K562 (cell line): ENCODE results near the gene CORO2A. TPM values are rescaled to one million over a fixed set of nuclear protein-coding genes. Genes with fewer than 3 reads are reported as not detected.
A peak's percentile ranks its signal among the peaks of the same experiment; 100 is the strongest.

ENCODE experiments used
- ATAC-seq: fragments of 200-7000 bp; cut with Tn5 transposase; 3 replicates; pipeline ENCODE4 v1.9.1; 2020; ENCODE audit warnings: moderate library complexity
- BruUV-seq: library from RNA; stranded (reverse); fragments of 400-500 nt; replicated peaks from 2 replicates; lab custom pipeline; 2021; lab: Mats Ljungman, UMichigan
- CTCF ChIA-PET: fragments of 300-600 bp; formaldehyde crosslinking; extraction: SDS; loops from one replicate; lab custom pipeline; 2021; ENCODE audit warnings: low intra/inter-chr PET ratio; lab: Yijun Ruan, JAX
- POLR2A ChIA-PET: fragments of 300-600, 350-650 bp; sonication (Branson Sonifier 250); formaldehyde crosslinking; extraction: SDS; loops from one replicate; lab custom pipeline; 2021; ENCODE audit warnings: antibody characterized with exemption, inconsistent platforms; lab: Yijun Ruan, JAX
- DNase-seq, 4 experiments: peaks; one replicate each; pipeline versions ENCODE4 v3.0.0 to v3.0.0-alpha.2; 2011 to 2018; ENCODE audit warnings: low spot score in 3 of 4, mixed read lengths in 3 of 4; ENCODE audit errors: extremely low read depth in 1 of 4
- FAIRE-seq: peaks from 2 replicates; lab custom pipeline; 2011; peaks lifted over from hg19 to GRCh38; lab: Jason Lieb, UNC
- H2AFZ ChIP-seq: 2 replicates; pipeline ENCODE4 v1.6.0; 2011; ENCODE audit warnings: low read depth, low read length, control low read depth, inconsistent platforms
- H3K27ac ChIP-seq: fragments of 200-600 bp; 3 replicates; pipeline ENCODE4 v1.8.0; 2011; ENCODE audit warnings: low read depth, mild to moderate bottlenecking, control low read depth, inconsistent platforms, low read length, moderate library complexity, mixed read lengths; ENCODE audit errors: extremely low read depth
- H3K27me3 ChIP-seq, 2 experiments: fragments of 300-600 bp in 1 of 2; 2 replicates in 1 of 2; 3 replicates in 1 of 2; pipeline versions ENCODE4 v1.6.0 to v1.8.0; 2011; ENCODE audit warnings: inconsistent platforms in 2 of 2, low read length in 2 of 2, mild to moderate bottlenecking in 1 of 2, mixed read lengths in 1 of 2, moderate library complexity in 1 of 2; ENCODE audit not compliant: control insufficient read depth in 2 of 2, insufficient read depth in 2 of 2
- H3K36me3 ChIP-seq: fragments of 300-600 bp; 3 replicates; pipeline ENCODE4 v1.8.0; 2011; ENCODE audit warnings: mild to moderate bottlenecking, low read length, inconsistent platforms; ENCODE audit not compliant: control insufficient read depth, insufficient read depth
- H3K4me1 ChIP-seq, 2 experiments: fragments of 200-600 bp in 1 of 2; replicated peaks in 1 of 2; 2 replicates in 1 of 2; 3 replicates in 1 of 2; pipeline versions ENCODE4 v1.5.1 to v1.8.0; 2011; ENCODE audit warnings: inconsistent platforms in 2 of 2, low read length in 2 of 2, mild to moderate bottlenecking in 1 of 2, mixed read lengths in 1 of 2, moderate library complexity in 1 of 2; ENCODE audit not compliant: control insufficient read depth in 2 of 2, insufficient read depth in 2 of 2
- H3K4me2 ChIP-seq: 2 replicates; pipeline ENCODE4 v1.6.1; 2011; ENCODE audit warnings: low read length, control low read depth, inconsistent platforms, mixed read lengths; ENCODE audit not compliant: insufficient read depth
- H3K4me3 ChIP-seq: fragments of 200-600 bp; sonication (generic), shearing (Covaris generic); 2 replicates; pipeline ENCODE4 v1.5.1; 2016; ENCODE audit warnings: control low read depth, inconsistent platforms
- H3K79me2 ChIP-seq: fragments of 200-600 bp; 3 replicates; pipeline ENCODE4 v1.8.0; 2011; ENCODE audit warnings: low read length, inconsistent platforms; ENCODE audit not compliant: control insufficient read depth, insufficient read depth
- H3K9ac ChIP-seq, 2 experiments: 2 replicates each; pipeline versions ENCODE4 v1.6.0 to v1.6.1; 2011; ENCODE audit warnings: low read depth in 2 of 2, low read length in 2 of 2, control low read depth in 1 of 2, inconsistent platforms in 1 of 2, mild to moderate bottlenecking in 1 of 2, mixed read lengths in 1 of 2; ENCODE audit not compliant: insufficient read depth in 1 of 2
- H3K9me1 ChIP-seq: one replicate; pipeline ENCODE4 v1.6.0; 2011; ENCODE audit warnings: inconsistent platforms, mild to moderate bottlenecking, low read length, moderate library complexity; ENCODE audit not compliant: control insufficient read depth, insufficient read depth
- H3K9me3 ChIP-seq: replicated peaks from 2 replicates; pipeline ENCODE4 v1.5.1; 2011; ENCODE audit warnings: low read depth, low read length, inconsistent platforms; ENCODE audit not compliant: control insufficient read depth, insufficient read depth
- H4K20me1 ChIP-seq: replicated peaks from 2 replicates; pipeline ENCODE4 v1.6.1; 2011; ENCODE audit warnings: low read length, inconsistent platforms, mixed read lengths; ENCODE audit not compliant: control insufficient read depth, insufficient read depth
- ARID1B ChIP-seq: fragments of 450-650 bp; IDR thresholded peaks from 2 replicates; pipeline ENCODE4 v1.6.1; 2016; ENCODE audit warnings: antibody characterized with exemption, mild to moderate bottlenecking, inconsistent platforms
- ATF1 ChIP-seq, 2 experiments: fragments of 450-650 bp in 1 of 2; IDR thresholded peaks; 2 replicates each; pipeline ENCODE4 v1.6.1; 2016; ENCODE audit warnings: missing compliant biosample characterization in 1 of 2, missing genetic modification characterization in 1 of 2
- CBFA2T2 ChIP-seq: fragments of 450-650 bp; conservative IDR thresholded peaks from 2 replicates; pipeline ENCODE4 v1.6.1; 2017; ENCODE audit warnings: mild to moderate bottlenecking
- CBFA2T3 ChIP-seq: fragments of 450-650 bp; IDR thresholded peaks from 2 replicates; pipeline ENCODE4 v1.6.1; 2017
- CBX5 ChIP-seq: IDR thresholded peaks from 2 replicates; pipeline ENCODE4 v1.6.1; 2014; ENCODE audit warnings: low read depth, borderline replicate concordance
- CTBP1 ChIP-seq: fragments of 450-650 bp; IDR thresholded peaks from 2 replicates; pipeline ENCODE4 v1.6.1; 2016; ENCODE audit warnings: borderline replicate concordance
- DLX4 ChIP-seq: fragments of 250-450 bp; sonication (Bioruptor Pico); IDR thresholded peaks from 2 replicates; pipeline ENCODE4 v1.6.1; 2021; ENCODE audit warnings: mild to moderate bottlenecking
- DPF2 ChIP-seq: fragments of 450-650 bp; IDR thresholded peaks from 2 replicates; pipeline ENCODE4 v1.6.1; 2016
- EP300 ChIP-seq: IDR thresholded peaks from 2 replicates; pipeline ENCODE4 v1.6.1; 2012; ENCODE audit warnings: low read length, improper control_type of control experiment
- MTA2 ChIP-seq: fragments of 450-650 bp; IDR thresholded peaks from 2 replicates; pipeline ENCODE4 v1.6.1; 2016; ENCODE audit warnings: low read depth
- NFIC ChIP-seq: fragments of 450-650 bp; IDR thresholded peaks from 2 replicates; pipeline ENCODE4 v1.6.1; 2017; ENCODE audit warnings: mild to moderate bottlenecking, inconsistent platforms
- PML ChIP-seq: IDR thresholded peaks from 2 replicates; pipeline ENCODE4 v1.6.1; 2012; ENCODE audit warnings: low read length, inconsistent platforms
- POLR2AphosphoS5 ChIP-seq: IDR thresholded peaks from 2 replicates; pipeline ENCODE4 v1.6.1; 2011; ENCODE audit warnings: mild to moderate bottlenecking, low read depth, low read length, moderate library complexity; ENCODE audit not compliant: control insufficient read depth, insufficient read depth
- RBM15 ChIP-seq: fragments of 200-400 bp; formaldehyde crosslinking; IDR thresholded peaks from 2 replicates; pipeline ENCODE4 v1.6.1; 2018; ENCODE audit warnings: mild to moderate bottlenecking, low read length, moderate library complexity; ENCODE audit not compliant: insufficient read depth
- SNRNP70 ChIP-seq: fragments of 200-400 bp; formaldehyde crosslinking; optimal IDR thresholded peaks from 2 replicates; pipeline ENCODE3; 2017; ENCODE audit warnings: low read depth, low read length
- TAL1 ChIP-seq: fragments of 450-650 bp; IDR thresholded peaks from 2 replicates; pipeline ENCODE4 v1.6.1; 2016; ENCODE audit warnings: mild to moderate bottlenecking
- TCF3 ChIP-seq: sonication (generic); formaldehyde crosslinking; IDR thresholded peaks from 2 replicates; pipeline ENCODE4 v1.4.0; 2020; ENCODE audit warnings: mild to moderate bottlenecking, missing genetic modification reagents
- TEAD4 ChIP-seq, 2 experiments: sonication (generic) in 1 of 2; formaldehyde crosslinking in 1 of 2; IDR thresholded peaks; 2 replicates each; pipeline versions ENCODE4 v1.6.1 to v1.8.0; 2012 to 2022; ENCODE audit warnings: borderline replicate concordance in 1 of 2, inconsistent platforms in 1 of 2, low read length in 1 of 2, mild to moderate bottlenecking in 1 of 2, missing genetic modification reagents in 1 of 2
- TRIM24 ChIP-seq, 2 experiments: fragments of 450-650 bp; IDR thresholded peaks; 2 replicates each; pipeline ENCODE4 v1.6.1; 2016
- ZKSCAN8 ChIP-seq: fragments of 200-800 bp; sonication (Bioruptor generic); IDR thresholded peaks from 2 replicates; pipeline ENCODE4 v1.6.1; 2016; ENCODE audit warnings: missing genetic modification characterization, missing compliant biosample characterization
- ZNF184 ChIP-seq: sonication (generic); formaldehyde crosslinking; IDR thresholded peaks from 2 replicates; pipeline ENCODE4 v1.5.0; 2020; ENCODE audit warnings: missing genetic modification reagents
- ZSCAN32 ChIP-seq: fragments of 450-650 bp; formaldehyde crosslinking; IDR thresholded peaks from 2 replicates; pipeline ENCODE4 v1.4.0; 2020; ENCODE audit warnings: mild to moderate bottlenecking, moderate library complexity
- WGBS: fragments of 100-300 bp; shearing (Covaris generic); methylation state at CpG from one replicate; pipeline ENCODE4 v1.1.6; 2016; ENCODE audit warnings: low coverage, mixed read lengths; ENCODE audit not compliant: insufficient coverage; ENCODE audit errors: missing lambda C conversion rate; 5-methylcytosine and 5-hydroxymethylcytosine counted together
- in situ Hi-C: fragments of 300-500 bp; cut with MboI; formaldehyde crosslinking; loops from 4 replicates; pipeline ENCODE4 v1.15.0; 2018; ENCODE audit warnings: inconsistent platforms, mixed read lengths
- intact Hi-C: fragments of 100-400 bp; cut with micrococcal nuclease; formaldehyde crosslinking; loops from 2 replicates; pipeline ENCODE4 v1.14.2; 2022
- polyA plus RNA-seq, 8 experiments: library from polyadenylated mRNA; depleted of rRNA in 4 of 8; stranded (reverse) in 5 of 8; unstranded in 3 of 8; fragments of >200 nt; fragmentation: Nextera tagmentation in 2 of 8; fragmentation: Illumina TruSeq in 1 of 8; extraction: Ambion mirVana in 2 of 8; extraction: Trizol in 1 of 8; gene quantifications; 2 replicates each; pipeline versions ENCODE4 v1.2.1 to v1.2.3, GENCODE V29; 2011 to 2014; ENCODE audit warnings: inconsistent platforms in 1 of 8, missing spikeins in 1 of 8
- total RNA-seq, 7 experiments: library from RNA; depleted of rRNA in 6 of 7; stranded (reverse); fragments of >200 nt in 6 of 7; fragmentation: Illumina TruSeq in 2 of 7; extraction: Trizol in 2 of 7; gene quantifications; 2 replicates each; pipeline versions ENCODE4 v1.2.1 to v1.2.3, GENCODE V29; 2011 to 2021; ENCODE audit warnings: low replicate concordance in 1 of 7
- TF ChIP-seq, protein P1 (sequence below): sonication (generic); formaldehyde crosslinking; IDR thresholded peaks from 2 replicates; pipeline ENCODE4 v1.8.0; 2022; ENCODE audit warnings: missing genetic modification reagents, mild to moderate bottlenecking, moderate library complexity, borderline replicate concordance

The CORO2A gene
- total and polyA plus RNA-seq, 9 of the 15 experiments (the other 6 are each of a cell fraction or from before 2014, with no cell fraction given): 9.5 to 26.6 (median 18.0) TPM

DNA sequence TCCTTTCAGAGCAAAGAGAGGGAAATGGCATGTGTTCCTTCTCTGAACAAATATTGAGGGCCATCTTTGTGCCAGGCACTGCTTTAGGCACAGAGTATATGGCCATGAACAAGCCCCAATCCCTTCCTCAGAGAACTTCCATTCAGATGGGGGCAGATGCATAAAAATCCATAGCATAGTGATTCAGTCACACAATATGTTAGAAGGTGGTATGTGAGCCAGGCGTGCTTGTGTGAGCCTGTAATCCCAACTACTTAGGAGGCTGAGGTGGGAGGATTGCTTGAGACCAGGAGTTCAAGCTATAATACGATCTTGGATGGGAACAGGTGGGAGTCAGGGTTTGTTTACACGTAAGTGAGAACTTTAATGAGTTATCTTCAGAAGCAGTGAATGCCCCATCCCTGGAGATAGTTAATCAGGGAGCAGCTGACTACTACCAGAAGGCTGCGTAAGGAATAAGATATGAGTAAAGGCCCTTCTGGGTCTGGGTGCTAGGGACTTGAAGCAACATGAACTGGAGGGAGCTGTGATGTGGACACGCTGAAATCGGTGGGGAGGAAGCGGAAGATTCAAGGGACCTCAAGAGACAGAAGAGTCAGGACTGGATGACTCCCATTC, 108.8 kb downstream of the CORO2A start:
- DNase-seq: peak in 2 of 4 experiments; percentile 30 to 50
- no peak overlapping the region for H3K27ac ChIP-seq
- H3K9me1 ChIP-seq: no peaks in the 10 kb centered on the region
- H3K4me2 ChIP-seq: peak overlapping the region; percentile 12; the same call in 1 of the 2 replicates
- H2AFZ ChIP-seq: no peak overlapping the region
- peak; percentile 66 for ATAC-seq
- ChIA-PET CTCF (interaction anchor here (0.5 kb wide), 1 partner anchor 54 kb away, joined by 3 read pairs; no protein-coding TSS in a partner anchor), POLR2A (interaction anchor here (0.6 to 2.5 kb wide), 6 partner anchors 8 to 172 kb away, joined by 3 to 7 read pairs (median 4); partner anchors contain the start of gene TBC1D2)
- TSS peak; percentile 15 for BruUV-seq
- H3K36me3 ChIP-seq: peaks cover 88% of the 10 kb centered on the region
- H3K4me3 ChIP-seq: no peak overlapping the region
- H3K9ac ChIP-seq: no peak overlapping the region
- no peaks in the 10 kb centered on the region for H3K27me3 ChIP-seq
- FAIRE-seq: peak; percentile 37
- WGBS: 46% methylated on average over 7 of the region's 7 CpGs
- no peaks in the 10 kb centered on the region for H3K79me2 ChIP-seq
- H4K20me1 ChIP-seq: no peaks in the 10 kb centered on the region
- in situ Hi-C loops: no loop called here
- H3K9me3 ChIP-seq: no peaks in the 10 kb centered on the region
- intact Hi-C loops: no loop called here
- H3K4me1 ChIP-seq: peaks cover 7 to 9% of the 10 kb centered on the region in 2 experiments; a peak in 4 of 5 replicates
- peak; percentile 48; the same call in 1 of the 2 replicates for TF ChIP-seq NFIC
- peak; percentile 68 for TF ChIP-seq TEAD4 (IDR thresholded peaks at IDR 0.05; ENCODE audit: low read length)
- TF ChIP-seq TEAD4 (CRISPR knock-in tag; IDR thresholded peaks at IDR 0.05; ENCODE audit: borderline replicate concordance): no peak
- TF ChIP-seq, protein P1, sequence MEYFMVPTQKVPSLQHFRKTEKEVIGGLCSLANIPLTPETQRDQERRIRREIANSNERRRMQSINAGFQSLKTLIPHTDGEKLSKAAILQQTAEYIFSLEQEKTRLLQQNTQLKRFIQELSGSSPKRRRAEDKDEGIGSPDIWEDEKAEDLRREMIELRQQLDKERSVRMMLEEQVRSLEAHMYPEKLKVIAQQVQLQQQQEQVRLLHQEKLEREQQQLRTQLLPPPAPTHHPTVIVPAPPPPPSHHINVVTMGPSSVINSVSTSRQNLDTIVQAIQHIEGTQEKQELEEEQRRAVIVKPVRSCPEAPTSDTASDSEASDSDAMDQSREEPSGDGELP (CRISPR knock-in tag): peak; percentile 34; the same call in 1 of the 2 replicates
- TF ChIP-seq CBFA2T3: peak; percentile 86
- peak; percentile 66 for TF ChIP-seq POLR2AphosphoS5
- TF ChIP-seq EP300: peak; percentile 37; the same call in 1 of the 2 replicates
- TF ChIP-seq ARID1B: peak; percentile 79
- peak; percentile 50; the same call in 1 of the 2 replicates for TF ChIP-seq MTA2
- TF ChIP-seq PML: 0 out of 2 replicates have a peak, but pooled peaks have one; percentile 48
- no peak for TF ChIP-seq ZNF184 (CRISPR knock-in tag)
- peak; percentile 31; the same call in 1 of the 2 replicates for TF ChIP-seq CTBP1
- no peak for TF ChIP-seq ZSCAN32 (CRISPR knock-in tag)
- peak; percentile 29; the same call in 1 of the 2 replicates for TF ChIP-seq DPF2
- TF ChIP-seq TAL1: peak; percentile 80
- TF ChIP-seq CBFA2T2: peak; percentile 77
- no peak for TF ChIP-seq ZKSCAN8 (CRISPR knock-in tag)
- no peak for TF ChIP-seq SNRNP70
- TF ChIP-seq ATF1 (CRISPR knock-in tag; IDR thresholded peaks at IDR 0.05): no peak
- no peak for TF ChIP-seq ATF1 (tag; IDR thresholded peaks at IDR 0.05)
- peak in 1 of 2 experiments; percentile 45; a peak in 3 of 4 replicates for TF ChIP-seq TRIM24 (IDR thresholded peaks at IDR 0.05)
- TF ChIP-seq CBX5: no peak
- TF ChIP-seq TCF3: peak; percentile 70
- TF ChIP-seq RBM15: no peak
- no peak for TF ChIP-seq DLX4
